ENCODE results near the gene WDFY3.

The WDFY3 gene

DNA sequence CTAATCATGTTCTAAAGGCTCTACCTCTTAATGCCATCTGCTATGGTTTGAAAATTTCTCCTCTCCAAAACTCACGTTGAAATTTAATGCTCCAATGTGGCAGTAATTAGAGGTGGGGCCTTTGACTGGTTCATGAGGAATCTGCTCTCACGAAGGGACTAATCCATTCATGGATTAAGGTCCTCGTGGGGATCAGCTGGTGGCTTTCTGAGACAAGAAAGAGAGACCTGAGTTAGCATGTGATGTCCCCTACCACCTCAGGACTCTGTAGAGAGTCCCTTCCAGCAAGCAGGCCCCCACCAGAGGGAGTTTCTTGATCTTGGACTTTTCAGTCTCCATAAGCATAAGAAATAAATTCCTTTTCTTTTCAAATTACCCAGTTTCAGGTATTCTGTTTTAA lies 65.3 kb downstream of the WDFY3 start:
- DNase-seq, result no peak

DNA sequence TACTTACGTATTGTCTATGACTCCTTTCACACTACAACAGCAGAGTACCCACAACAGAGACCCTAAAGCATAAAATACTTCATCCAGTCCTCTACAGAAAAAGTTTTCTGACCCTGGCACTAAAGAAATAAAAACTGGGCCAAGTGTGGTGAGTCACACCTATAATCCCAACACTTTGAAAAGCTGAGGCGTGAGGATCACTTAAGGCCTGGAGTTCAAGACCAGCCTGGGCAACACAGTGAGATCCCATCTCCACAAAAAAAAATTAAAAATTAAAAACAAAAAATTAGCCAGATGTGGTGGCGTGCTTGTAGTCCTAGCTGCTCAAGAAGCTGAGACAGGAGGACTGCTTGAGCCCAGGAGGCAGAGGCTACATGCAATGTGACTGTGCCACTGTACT lies 66.9 kb downstream of the WDFY3 start:
- DNase-seq, result no peak

DNA sequence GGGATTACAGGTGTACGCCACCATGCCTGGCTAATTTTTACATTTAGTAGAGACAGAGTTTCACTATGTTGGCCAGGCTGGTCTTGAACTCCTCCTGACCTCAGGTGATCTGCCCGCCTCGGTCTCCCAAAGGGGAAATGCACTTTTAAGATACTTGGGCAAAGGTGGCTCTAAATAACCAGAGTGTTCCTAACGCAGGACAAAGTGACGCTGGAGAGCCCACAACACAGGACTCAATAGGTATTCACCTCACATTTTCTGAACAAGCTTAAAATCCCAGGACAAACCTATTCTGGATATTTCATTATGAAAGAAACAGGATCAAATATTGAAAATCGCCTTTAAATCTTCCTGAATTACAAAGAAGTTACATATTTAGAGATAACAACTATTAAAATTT lies 69.0 kb downstream of the WDFY3 start:
- DNase-seq, result no peak

DNA sequence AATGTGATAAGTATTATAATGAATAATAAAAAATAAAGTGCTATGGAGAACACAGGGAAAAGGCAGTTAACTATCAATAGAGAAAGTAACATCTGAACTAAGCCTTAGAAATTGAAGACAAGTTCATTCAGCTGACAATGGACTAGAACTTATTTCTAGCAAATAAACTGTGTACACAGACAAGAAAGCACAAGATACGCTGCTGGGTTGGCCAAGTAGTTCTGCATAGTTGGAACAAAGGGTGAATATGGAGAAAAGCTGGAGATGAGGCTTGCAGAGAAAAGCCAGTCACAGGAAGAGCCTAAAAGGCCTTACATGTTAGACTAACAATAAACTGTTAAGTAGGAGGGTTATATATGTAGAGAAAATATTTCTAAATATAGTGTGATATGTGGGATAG lies 71.2 kb downstream of the WDFY3 start:
- DNase-seq, result no peak

DNA sequence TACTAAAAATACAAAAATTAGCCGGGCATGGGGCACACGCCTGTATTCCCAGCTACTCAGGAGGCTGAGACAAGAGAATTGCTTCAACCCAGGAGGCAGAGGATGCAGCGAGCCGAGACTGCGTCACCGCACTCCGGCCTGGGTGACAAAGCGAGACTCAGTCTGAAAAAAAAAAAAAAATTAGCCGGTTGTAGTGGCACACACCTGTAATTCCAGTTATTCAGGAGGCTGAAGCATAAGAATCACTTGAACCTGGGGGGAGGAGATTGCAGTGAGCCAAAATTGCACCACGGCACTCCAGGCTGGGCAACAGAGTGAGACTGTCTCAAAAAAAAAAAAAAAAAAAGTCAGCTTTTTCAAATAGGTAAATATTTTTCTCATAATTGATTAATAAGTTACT lies 71.9 kb downstream of the WDFY3 start:
- no peak for DNase-seq

DNA sequence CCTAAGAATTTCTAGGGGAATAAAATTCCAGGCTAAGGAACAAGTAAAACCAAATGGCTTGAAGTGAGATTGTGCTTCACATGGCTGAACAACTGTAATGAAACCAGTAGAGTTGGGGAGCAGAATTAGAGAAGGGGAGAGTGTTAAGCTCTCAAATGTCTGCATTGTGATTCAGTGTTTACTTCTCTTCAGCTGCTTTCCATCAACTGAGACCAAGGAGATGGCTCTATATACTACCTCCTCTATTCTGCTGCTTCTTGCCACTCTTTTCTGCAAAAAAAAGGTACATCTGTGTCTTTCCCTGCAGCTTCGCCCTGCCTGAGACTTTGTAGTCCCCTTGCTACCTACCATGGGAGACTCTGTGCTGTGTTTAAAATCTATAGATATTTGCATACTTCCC lies 73.5 kb downstream of the WDFY3 start:
- DNase-seq, result no peak

DNA sequence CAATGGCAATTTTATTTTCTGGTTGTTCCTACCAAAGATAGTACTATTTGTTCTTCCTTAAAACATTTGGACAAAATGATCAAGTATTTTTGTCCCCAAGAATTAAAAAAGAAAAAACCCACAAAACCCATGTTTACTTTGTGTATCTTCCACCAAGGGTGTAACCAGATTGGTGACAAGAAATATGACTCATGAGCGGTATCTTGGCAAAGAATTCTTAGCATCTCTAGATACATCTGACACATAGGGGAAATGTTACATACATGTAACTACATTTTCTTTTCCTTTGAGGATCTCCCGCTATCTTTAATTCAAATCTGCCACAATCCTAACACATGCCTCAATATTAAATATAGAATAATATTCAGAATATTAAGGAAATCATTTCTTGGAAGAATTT lies 78.7 kb downstream of the WDFY3 start:
- DNase-seq, result no peak

DNA sequence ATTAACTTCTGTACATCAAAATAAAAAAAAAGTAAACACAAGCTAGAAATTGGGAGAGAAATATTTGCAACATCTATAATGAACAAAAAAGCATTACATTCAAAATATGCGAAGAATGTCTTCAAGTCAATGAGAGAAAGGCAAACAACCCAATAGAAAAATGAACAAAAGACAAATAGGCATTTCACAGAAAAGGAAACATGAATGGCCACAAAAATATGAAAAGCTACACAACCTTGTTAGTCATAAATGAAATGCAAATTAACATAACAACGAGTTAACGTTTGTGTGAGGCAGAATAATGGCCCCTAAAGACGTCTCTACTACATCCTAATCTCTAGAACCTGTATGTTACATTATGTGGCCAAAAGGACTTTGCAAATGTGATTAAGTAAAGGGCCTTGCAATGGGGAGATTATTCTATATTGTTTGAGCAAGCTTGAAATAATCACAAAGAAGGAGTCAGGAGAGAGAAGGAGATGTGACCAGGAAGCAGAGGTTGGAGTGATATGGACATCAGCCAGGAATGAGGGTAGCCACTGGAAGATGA lies 86.8 kb downstream of the WDFY3 start:
- no peak for DNase-seq

DNA sequence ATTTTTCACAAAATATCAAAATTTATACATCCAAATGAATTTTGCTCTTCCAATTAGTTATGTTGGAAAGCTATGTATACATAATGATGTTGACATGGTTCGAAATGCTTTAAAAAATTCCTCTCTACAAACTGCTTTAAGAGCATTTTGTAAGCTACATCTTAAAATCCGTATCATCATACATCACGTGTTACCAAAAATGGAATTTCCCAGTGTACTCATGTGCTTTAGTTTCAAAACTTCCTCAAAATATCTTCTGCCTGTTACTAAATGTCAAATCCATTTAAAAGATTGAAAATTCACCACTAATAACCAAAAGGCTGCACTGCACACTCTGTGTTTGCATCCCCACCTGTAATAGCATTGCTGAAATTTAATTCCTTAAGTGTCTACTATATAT lies 87.9 kb downstream of the WDFY3 start:
- no peak for DNase-seq

DNA sequence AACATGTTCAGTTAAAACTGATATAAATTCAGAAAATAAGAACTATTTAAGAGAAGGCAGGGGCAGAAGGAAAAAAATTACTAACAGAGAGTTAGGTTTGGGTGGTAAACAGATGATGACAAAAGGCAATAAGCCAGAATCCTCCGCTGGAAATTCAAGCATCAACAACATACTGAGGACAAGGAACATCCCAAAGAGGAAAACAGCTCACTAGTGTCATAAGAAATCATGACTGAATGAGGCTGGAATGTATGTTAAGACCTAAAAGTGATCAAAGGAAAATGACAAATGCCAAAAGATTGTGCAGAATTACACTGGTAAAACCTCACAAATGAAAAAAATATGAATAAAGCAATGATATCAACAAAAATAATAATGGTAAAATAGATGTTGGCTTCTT lies 88.4 kb downstream of the WDFY3 start:
- no peak for DNase-seq

DNA sequence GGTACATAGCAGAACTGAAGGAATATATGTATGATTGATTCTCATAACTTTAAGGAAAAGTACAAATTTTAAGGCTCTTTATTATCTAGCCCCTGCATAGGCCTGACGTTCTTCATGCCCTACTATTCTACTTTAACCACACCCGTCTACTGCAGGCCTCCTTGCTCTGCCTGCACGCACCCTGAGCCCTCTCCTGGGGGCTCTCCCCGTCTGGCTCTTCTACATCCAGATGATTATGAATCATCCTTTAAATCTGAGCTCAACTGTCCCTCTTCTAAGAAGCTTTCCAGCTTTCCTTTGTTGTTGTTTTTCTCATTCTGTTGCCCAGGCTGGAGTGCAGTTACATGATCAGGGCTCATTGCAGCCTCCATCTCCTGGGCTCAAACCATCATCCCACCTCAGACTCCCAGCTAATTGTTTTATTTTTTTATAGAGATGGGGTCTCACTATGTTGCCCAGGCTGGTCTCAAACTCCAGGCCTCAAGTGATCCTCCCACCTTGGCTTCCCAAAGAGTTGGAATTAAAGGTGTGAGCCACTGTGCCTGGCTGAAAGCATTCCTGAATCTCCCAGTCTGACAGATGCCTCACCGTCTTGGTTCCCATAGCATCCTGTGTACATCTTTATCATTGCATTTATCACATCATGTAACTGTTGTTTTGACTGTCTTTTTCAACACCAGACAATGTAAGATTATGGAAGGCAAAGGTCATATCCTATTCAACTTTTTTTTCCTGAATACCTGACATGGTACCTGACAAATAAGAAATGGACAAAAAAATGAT lies 89.2 kb downstream of the WDFY3 start:
- DNase-seq, result no peak

DNA sequence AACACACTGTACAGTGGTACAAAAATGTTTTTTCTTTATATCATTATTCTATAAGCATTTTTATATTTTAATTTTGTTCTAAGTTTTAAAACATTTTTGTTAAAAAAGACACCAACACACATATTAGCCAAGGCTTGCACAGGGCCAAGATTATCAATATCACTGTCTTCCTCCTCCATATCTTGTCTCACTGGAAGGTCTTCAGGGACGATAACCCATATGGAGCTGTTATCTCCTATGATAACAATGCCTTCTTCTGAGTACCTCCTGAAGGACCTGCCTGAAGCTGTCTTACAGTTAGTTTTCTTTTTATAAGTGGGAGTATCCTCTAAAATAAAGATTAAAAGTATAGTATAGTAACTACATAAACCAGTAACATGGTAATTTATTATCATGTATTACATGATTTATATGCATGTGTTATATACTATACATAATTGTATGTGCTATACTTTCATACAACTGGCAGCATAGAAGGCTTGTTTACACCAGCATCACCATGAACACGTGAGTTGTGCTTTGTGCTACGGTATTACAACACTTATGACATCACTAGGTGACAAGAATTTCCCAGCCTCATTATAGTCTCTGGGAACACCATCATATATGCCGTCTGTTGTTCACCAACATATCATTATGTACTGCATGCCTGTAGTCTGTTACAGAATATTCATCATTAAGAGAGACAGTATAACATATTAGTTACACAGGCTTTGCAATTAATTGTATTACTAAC lies 90.7 kb downstream of the WDFY3 start:
- no peak for DNase-seq

DNA sequence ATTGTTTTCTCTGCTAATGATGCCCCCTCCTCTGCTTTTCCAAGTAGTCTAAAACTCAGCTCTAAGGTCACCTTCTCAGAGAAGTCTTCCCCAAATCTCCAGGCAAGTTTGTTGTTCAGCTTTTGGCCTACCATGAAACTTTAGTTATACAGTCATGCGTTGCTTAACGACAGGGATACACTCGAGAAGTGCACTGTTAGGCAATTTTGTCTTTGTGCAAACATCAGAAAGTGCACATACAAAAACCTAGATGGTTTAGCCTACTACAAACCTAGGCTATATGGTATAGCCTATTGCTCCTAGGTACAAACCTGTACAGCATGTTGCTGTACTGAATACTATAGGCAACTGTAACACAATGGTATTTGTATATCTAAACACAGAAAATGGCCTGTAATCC lies 91.9 kb downstream of the WDFY3 start:
- DNase-seq, result no peak

DNA sequence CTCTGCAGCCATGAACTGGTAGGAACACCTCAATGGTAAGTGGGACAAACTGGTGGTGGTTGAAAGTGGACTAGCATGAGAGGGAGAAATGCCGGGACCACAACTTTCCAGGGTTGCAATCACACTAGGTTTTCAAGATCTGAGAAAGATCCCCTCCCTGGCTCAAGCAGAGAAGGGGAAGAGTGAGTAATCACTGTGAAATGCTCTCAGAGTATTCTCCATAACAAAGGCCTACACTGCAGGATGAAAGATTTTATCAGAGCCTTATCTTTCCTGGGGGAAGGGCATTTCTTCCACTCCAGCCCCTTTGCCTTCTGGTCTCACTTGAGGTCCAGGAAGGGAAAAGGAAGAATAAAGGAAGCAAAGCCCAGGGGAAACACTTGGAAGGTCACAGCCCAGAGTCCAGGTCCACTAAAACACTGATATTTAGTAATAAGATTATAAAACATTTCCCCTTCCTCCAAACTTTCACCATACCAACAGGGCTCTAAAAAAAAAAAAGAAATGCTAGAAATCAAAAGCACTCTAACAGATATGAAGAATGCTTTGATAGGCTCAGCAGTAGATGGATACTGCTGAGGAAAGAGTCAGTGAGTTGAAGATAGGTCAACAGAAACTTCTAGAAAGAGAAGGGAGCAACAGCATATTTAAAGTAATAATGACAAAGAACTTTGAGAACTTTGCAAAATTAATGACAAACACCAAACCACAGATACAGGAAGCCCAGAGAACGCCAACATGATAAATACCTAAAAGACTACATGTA lies 95.9 kb downstream of the WDFY3 start:
- DNase-seq, result no peak

DNA sequence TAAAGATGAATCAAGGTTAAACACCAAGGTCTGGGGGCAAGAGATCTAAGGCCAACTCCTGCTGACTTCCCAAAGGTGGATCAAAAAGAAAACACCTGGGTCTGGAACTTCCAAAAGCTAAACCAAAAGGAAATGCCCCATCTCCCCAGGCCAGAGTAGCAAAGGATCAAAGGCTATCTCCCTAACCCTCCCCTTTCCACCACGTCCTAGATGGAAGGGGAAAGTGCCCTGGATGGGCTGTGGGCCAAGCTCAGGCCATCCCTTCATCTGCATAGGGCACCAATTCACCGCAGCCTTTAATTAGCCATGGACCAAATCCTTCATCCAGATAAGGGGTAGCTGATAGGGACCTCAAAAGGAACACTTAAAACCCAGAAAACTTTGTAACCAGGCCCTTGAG lies 100.2 kb downstream of the WDFY3 start:
- no peak for DNase-seq

DNA sequence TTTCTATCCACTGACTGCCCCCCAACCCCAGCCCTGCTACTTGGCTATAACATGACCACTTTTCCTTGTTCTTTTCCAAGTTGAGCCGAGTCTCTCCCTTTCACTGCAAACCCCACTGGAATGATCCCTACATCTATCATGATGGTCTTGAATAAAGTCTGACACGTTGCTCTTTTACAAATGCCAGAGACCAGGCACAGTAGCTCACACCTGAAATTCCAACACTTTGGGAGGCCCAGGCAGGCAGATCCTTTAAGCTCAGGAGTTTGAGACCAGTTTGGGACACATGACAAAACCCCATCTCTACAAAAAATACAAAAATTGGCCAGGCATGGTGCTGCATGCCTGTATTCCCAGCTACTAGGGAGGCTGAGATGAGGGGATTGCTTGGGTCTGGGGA lies 100.9 kb downstream of the WDFY3 start:
- DNase-seq, result no peak

DNA sequence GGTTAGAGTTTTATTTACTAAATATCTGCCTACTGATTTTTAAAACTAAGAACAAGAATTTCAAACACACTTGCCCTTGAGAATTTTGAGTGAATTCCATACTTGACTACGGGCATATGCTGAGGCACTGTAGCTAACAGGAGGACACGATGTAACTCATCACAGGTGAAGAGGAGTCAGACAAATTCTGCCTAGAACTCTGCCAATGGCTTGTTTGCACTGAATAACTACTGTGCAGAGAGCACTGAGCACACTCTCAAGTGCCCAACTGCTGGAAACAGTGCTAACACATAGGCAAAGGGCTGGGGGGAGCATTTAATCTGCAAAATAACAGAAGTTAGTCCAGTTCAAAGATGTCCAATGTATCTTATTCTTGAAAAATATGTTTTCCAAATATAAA lies 104.4 kb downstream of the WDFY3 start:
- no peak for DNase-seq

DNA sequence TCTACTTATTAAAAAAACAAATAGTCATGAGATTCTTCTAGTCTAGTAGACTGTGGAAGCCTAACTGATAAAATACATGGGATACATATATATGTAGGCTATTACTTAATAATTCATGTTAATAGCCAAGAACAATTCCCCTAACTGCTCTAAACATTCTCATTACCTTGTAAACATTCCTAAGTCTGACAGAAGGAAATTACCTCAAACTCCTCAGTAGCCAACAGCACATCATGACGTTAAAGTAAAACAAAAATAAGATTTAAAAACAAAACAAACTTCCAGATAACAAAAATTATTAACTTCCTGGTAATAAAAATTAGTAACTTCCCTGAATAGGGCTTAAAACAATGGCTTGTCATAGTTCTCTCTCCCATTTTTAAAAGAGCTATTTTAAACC lies 109.2 kb downstream of the WDFY3 start:
- no peak for DNase-seq

DNA sequence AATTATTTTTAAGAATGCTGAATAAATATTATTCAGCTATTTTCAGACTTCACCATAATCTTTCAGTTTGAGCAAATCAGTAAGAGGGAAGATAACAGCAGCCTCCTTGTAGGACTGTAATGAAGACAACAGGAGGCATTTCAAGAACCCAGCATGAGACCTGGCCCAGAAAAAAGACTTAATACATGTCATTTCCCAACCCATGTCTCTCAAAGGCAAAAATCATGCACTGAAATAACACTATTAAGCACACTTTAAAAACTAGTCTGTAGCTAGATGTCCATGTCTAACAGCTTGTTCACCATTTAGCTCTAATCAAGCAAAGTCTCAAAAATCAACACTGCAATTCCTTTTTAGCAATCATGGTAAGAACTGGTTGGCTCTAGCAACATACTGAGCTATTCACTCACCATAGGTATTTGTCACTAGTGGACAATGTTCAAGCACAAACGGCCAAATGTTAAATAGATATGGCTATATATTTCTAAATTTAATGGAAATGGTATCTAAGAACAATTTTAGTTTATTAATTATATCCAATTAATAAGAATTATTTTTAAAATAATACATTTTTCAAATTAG lies 109.9 kb downstream of the WDFY3 start:
- DNase-seq, result no peak

DNA sequence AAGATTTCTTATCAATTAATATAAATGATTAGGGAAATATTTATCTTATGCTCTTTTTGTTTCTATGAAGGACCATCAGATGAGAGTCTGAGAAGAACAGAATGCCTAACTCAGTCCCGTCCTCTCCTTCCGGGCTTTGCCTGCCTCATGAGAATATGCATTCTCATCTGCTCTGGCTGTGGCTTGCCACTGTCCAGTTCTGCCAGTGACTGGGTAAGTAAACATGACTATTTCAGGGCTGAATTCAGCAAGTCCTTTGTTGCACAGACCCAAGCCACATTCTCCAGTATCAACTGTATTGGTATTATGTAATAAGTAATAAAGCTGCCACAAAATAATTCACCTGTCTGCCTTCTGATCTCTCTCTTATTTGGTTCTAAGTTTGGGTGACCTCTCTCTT lies 110.7 kb downstream of the WDFY3 start:
- DNase-seq, result no peak

DNA sequence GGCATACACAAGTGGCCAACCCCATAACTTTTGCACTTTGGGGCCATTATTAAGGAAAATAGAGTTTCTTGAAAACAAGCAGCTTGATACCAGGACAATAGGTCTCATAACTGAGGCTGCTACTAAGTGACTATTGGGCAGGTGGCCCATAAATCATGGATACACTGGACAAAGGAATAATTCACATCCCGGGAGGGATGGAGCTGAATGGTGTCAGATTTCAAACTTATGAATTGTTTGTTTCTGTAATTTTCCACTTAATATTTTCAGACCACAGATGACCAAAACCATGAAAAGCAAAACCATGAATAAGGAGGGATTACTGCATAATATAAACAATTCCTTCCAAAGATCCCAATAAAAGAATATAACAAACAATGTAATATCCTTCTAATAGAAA lies 114.4 kb downstream of the WDFY3 start:
- DNase-seq, result peak; percentile 34

DNA sequence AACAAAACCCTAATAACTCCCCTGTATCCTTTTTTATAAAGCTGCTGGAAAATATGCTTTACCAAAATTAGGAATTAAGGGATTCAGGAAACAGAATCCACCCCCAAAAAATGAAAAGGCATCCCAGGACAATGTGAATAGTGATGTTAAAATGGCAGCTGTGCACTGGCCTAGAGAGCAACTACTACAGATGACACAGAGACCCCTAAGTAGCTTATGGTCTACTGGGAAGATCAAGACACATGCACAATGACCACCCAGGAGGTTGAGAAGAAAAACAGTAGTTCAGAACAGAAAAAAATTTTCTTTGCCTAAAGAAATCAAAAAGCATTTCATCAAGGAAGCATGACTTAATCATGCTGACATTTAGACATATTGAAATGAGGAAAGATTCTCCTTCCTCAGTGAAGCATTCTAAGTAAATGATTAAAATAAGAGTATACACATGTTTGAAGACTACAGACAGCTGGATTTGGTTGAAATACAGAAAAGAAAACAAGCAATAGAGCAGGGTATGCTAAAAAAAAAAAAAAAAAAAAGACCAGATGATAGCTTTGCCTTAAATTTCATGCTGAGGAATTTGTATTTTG lies 117.3 kb downstream of the WDFY3 start:
- no peak for DNase-seq

DNA sequence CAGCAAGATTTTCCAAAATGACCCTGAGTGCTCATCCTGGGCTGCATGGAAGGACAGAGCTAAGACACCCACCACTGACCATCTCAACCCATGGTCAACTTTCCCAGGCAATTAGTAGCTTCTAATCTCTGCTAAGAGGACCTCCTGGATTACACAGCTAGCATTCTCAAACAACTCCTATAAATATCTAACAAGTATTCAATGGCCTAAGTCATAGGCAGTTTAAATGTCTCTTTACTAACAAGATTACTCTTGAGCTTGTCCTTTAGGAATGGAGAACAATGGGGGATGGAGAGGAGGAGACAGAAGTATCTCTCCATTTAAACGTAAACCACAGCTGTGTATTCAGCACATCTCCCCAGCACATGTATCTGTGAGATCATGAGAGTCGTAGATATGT lies 118.1 kb downstream of the WDFY3 start:
- DNase-seq, result no peak
